ENCODE measurements around the gene PBX3. TPM values are rescaled to one million over a fixed set of nuclear protein-coding genes. Genes with fewer than 3 reads are reported as not detected.

PBX3 gene
- total RNA-seq, 2 experiments from 2014 or later: 40.8 to 54.6 TPM

GRCh38 chr9:125919565-125919964 lies 172.4 kb downstream of the PBX3 start:
- POLR2A ChIA-PET: interaction anchor here (1.0 to 1.5 kb wide), 2 partner anchors 10 to 150 kb away, joined by 3 to 4 read pairs; no protein-coding TSS in a partner anchor

GRCh38 chr9:125920402-125920801 lies 173.2 kb downstream of the PBX3 start:
- TF ChIP-seq CTCF (conservative IDR thresholded peaks at IDR 0.05; ENCODE audit: low read length) (no peak), EZH2phosphoT487 (IDR thresholded peaks at IDR 0.05; ENCODE audit: borderline replicate concordance, low read depth, low read length) (no peak)
- Histone ChIP-seq H3K4me2 (ENCODE audit: low read length) (no peak overlapping the region), H3K9me3 (ENCODE audit: low read length) (no peaks in the 10 kb centered on the region), H3K9me2 (ENCODE audit: insufficient read depth, low read length) (no peaks in the 10 kb centered on the region), H3K36me3 (ENCODE audit: insufficient read depth, low read length) (no peaks in the 10 kb centered on the region), H3K4me1 (ENCODE audit: insufficient read depth, low read length, poor library complexity, severe bottlenecking) (no peaks in the 10 kb centered on the region), H4K20me1 (ENCODE audit: insufficient read depth, low read length) (no peaks in the 10 kb centered on the region), H3K79me2 (ENCODE audit: insufficient read depth, low read depth, low read length) (no peaks in the 10 kb centered on the region), H3K27ac (ENCODE audit: low read depth, low read length, poor library complexity, severe bottlenecking) (no peak overlapping the region), H3K4me3 (ENCODE audit: low read depth, low read length, poor library complexity, severe bottlenecking) (no peak overlapping the region), H2AFZ (ENCODE audit: low read length) (no peak overlapping the region)
- ChIA-PET POLR2A (interaction anchor here (0.6 to 1.5 kb wide), 2 partner anchors 10 to 168 kb away, joined by 3 to 4 read pairs; no protein-coding TSS in a partner anchor), CTCF (ENCODE audit: unreplicated experiment) (no interaction called here)
- no TSS peak for BruUV-seq (replicated peaks)
- intact Hi-C loops (cut with micrococcal nuclease; ENCODE audit: unreplicated experiment): no loop called here
- no peak for DNase-seq (ENCODE audit: low spot score)

More at GRCh38 chr9:125919565-125919964, 172.4 kb downstream of the PBX3 start:
- H4K20me1 ChIP-seq (ENCODE audit: insufficient read depth, low read length): no peaks in the 10 kb centered on the region
- H3K27ac ChIP-seq (ENCODE audit: low read depth, low read length, poor library complexity, severe bottlenecking): no peak overlapping the region
- no peak overlapping the region for H2AFZ ChIP-seq (ENCODE audit: low read length)
- no peaks in the 10 kb centered on the region for H3K4me1 ChIP-seq (ENCODE audit: insufficient read depth, low read length, poor library complexity, severe bottlenecking)
- DNase-seq (ENCODE audit: low spot score): no peak
- no peaks in the 10 kb centered on the region for H3K9me2 ChIP-seq (ENCODE audit: insufficient read depth, low read length)
- TF ChIP-seq CTCF (conservative IDR thresholded peaks at IDR 0.05; ENCODE audit: low read length) (no peak), EZH2phosphoT487 (IDR thresholded peaks at IDR 0.05; ENCODE audit: borderline replicate concordance, low read depth, low read length) (no peak)
- no peak overlapping the region for H3K4me3 ChIP-seq (ENCODE audit: low read depth, low read length, poor library complexity, severe bottlenecking)
- H3K9me3 ChIP-seq (ENCODE audit: low read length): no peaks in the 10 kb centered on the region
- H3K4me2 ChIP-seq (ENCODE audit: low read length): no peak overlapping the region
- H3K79me2 ChIP-seq (ENCODE audit: insufficient read depth, low read depth, low read length): no peaks in the 10 kb centered on the region
- no peaks in the 10 kb centered on the region for H3K36me3 ChIP-seq (ENCODE audit: insufficient read depth, low read length)
- CTCF ChIA-PET (ENCODE audit: unreplicated experiment): no interaction called here
- no TSS peak for BruUV-seq (replicated peaks)
- intact Hi-C loops (cut with micrococcal nuclease; ENCODE audit: unreplicated experiment): no loop called here

- BruUV-seq (replicated peaks): no TSS peak
- Histone ChIP-seq H3K4me3 (ENCODE audit: low read depth, low read length, poor library complexity, severe bottlenecking) (no peak overlapping the region), H3K79me2 (ENCODE audit: insufficient read depth, low read depth, low read length) (no peaks in the 10 kb centered on the region), H3K9me3 (ENCODE audit: low read length) (no peaks in the 10 kb centered on the region), H3K4me1 (ENCODE audit: insufficient read depth, low read length, poor library complexity, severe bottlenecking) (no peaks in the 10 kb centered on the region), H3K27ac (ENCODE audit: low read depth, low read length, poor library complexity, severe bottlenecking) (no peak overlapping the region), H3K9me2 (ENCODE audit: insufficient read depth, low read length) (no peaks in the 10 kb centered on the region), H2AFZ (ENCODE audit: low read length) (no peak overlapping the region), H3K4me2 (ENCODE audit: low read length) (no peak overlapping the region), H4K20me1 (ENCODE audit: insufficient read depth, low read length) (no peaks in the 10 kb centered on the region), H3K36me3 (ENCODE audit: insufficient read depth, low read length) (no peaks in the 10 kb centered on the region)
- DNase-seq (ENCODE audit: low spot score): no peak
- ChIA-PET CTCF (ENCODE audit: unreplicated experiment) (no interaction called here), POLR2A (interaction anchor here (0.6 to 1.4 kb wide), 2 partner anchors 13 to 323 kb away, joined by 3 to 6 read pairs; no protein-coding TSS in a partner anchor)
- TF ChIP-seq CTCF (conservative IDR thresholded peaks at IDR 0.05; ENCODE audit: low read length) (no peak), EZH2phosphoT487 (IDR thresholded peaks at IDR 0.05; ENCODE audit: borderline replicate concordance, low read depth, low read length) (no peak)
- intact Hi-C loops (cut with micrococcal nuclease; ENCODE audit: unreplicated experiment): no loop called here
Observed at GRCh38 chr9:125922854-125923253, 175.7 kb downstream of the PBX3 start.

Measured in OCI-LY7 (cell line).